Ovary (tissue), 3 donors: Measurements from ENCODE around the gene LRMDA.

ENCODE experiments used
- POLR2A ChIP-seq: fragments of 450-650 bp; IDR thresholded peaks from one replicate; pipeline ENCODE4 v1.6.1; 2017; ENCODE audit warnings: antibody characterized with exemption, mild to moderate bottlenecking, moderate library complexity
- TF ChIP-seq, protein P1 (sequence below), 3 donors: fragments of 450-650 bp in 2 of 3; fragments of 200-600 bp in 1 of 3; IDR thresholded peaks; one replicate each; pipeline versions ENCODE4 v1.5.1 to v1.8.0; 2016 to 2022; ENCODE audit warnings: antibody characterized with exemption in 3 of 3, mild to moderate bottlenecking in 1 of 3
- donor health status: DM: no; HTN: no; CAD: no.

DNA sequence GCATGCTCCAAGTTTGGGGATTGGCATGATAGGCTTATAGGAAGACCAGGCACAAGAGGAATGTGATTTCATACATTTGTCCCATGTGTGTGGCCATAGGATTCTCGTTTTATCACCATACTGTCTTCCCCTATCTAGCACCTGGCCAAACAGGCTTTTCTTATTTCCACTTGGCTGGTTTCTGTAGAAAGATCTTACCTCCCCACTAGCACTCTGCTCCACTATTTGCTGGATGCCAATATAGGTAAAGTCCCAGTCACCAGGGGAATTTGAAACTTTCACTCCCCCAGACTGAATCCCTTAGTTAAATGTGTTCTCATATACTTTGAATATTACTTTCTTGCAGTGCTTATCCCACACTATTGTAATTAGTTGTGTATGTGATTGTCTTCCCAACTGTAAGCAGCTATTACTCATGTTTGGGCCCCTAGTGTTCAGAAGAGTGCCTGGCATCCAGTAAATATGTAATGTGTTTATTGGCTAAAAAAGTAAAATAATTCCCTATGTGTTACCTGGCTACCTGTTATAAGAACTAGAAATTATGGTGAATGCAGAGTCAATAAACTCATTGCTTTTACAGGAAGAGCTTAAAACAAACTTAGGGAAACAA is 109.0 kb downstream of the LRMDA start:
- TF ChIP-seq, protein P1, sequence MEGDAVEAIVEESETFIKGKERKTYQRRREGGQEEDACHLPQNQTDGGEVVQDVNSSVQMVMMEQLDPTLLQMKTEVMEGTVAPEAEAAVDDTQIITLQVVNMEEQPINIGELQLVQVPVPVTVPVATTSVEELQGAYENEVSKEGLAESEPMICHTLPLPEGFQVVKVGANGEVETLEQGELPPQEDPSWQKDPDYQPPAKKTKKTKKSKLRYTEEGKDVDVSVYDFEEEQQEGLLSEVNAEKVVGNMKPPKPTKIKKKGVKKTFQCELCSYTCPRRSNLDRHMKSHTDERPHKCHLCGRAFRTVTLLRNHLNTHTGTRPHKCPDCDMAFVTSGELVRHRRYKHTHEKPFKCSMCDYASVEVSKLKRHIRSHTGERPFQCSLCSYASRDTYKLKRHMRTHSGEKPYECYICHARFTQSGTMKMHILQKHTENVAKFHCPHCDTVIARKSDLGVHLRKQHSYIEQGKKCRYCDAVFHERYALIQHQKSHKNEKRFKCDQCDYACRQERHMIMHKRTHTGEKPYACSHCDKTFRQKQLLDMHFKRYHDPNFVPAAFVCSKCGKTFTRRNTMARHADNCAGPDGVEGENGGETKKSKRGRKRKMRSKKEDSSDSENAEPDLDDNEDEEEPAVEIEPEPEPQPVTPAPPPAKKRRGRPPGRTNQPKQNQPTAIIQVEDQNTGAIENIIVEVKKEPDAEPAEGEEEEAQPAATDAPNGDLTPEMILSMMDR (IDR thresholded peaks at IDR 0.05) = no peak
- TF ChIP-seq POLR2A = no peak
